Chondrocyte (in vitro differentiated cells): Measurements from ENCODE around the gene PDE9A. TPM values are rescaled to one million over a fixed set of nuclear protein-coding genes. Genes with fewer than 3 reads are reported as not detected.

Experiments used
- DNase-seq: peaks from one replicate; pipeline ENCODE4 v3.0.0; 2021; ENCODE audit warnings: mixed read lengths, low spot score
- H3K27ac Mint-ChIP-seq: one replicate; pipeline ENCODE4 v1.8.0; 2021; ENCODE audit warnings: mild to moderate bottlenecking, moderate library complexity, mixed read lengths; ENCODE audit not compliant: unreplicated experiment
- H3K27me3 Mint-ChIP-seq: 2 replicates; pipeline ENCODE4 v1.8.0; 2021; ENCODE audit warnings: low read depth, mixed read lengths
- H3K36me3 Mint-ChIP-seq: 2 replicates; pipeline ENCODE4 v1.8.0; 2021; ENCODE audit warnings: low read depth, mixed read lengths
- H3K4me1 Mint-ChIP-seq: 2 replicates; pipeline ENCODE4 v1.8.0; 2021; ENCODE audit warnings: low read depth, mild to moderate bottlenecking, mixed read lengths
- H3K4me3 Mint-ChIP-seq: one replicate; pipeline ENCODE4 v1.8.0; 2021; ENCODE audit warnings: mild to moderate bottlenecking, moderate library complexity, mixed read lengths; ENCODE audit not compliant: unreplicated experiment
- H3K9me3 Mint-ChIP-seq: 2 replicates; pipeline ENCODE4 v1.8.0; 2021; ENCODE audit warnings: low read depth, mixed read lengths
- total RNA-seq: library from RNA; stranded (reverse); gene quantifications from 3 replicates; pipeline ENCODE4 v1.2.1, GENCODE V29; 2021
- TF ChIP-seq, protein P1 (sequence below): fragments of 200-600 bp; sonication (generic); IDR thresholded peaks from 2 replicates; pipeline ENCODE4 v1.5.0; 2021; ENCODE audit warnings: antibody characterized with exemption, mild to moderate bottlenecking, moderate library complexity

PDE9A gene
- total RNA-seq, 1 donor from 2014 or later, result 0.60 TPM

DNA sequence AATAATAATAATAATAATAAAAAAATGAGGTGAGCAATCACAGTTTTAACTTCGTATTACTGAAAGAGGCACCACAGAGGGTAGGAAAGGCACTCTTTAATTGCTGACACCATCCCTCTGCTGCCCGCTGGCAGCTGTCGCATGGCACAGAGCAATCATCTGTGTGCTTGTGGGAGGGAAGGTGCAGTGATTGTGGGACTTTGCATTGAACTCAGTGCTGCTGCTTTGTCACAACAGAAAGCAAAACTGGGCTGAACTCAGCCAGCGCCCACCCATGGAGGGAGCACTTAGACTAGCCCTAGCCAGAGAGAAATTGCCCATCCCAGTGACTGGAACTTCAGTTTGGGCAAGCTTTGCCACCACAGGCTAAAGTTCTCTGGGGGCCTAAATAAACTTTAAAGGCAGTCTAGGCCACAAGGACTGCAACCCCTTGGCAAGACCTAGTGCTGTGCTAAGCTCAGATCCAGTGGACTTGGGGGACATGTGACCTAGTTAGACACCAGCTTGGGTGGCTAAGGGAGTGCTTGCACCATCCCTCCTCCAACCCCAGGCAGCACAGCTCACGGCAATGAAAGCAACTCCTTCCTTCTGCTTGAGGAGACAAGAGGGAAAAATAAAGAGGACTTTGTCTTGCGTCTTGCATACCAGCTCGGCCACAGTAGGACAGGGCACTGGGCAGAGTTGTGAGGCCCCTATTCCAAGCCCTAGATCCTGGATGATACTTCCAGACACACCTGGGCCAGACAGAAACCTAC lies 166.6 kb downstream of the PDE9A start:
- no peak overlapping the region for H3K4me3 Mint-ChIP-seq
- H3K4me1 Mint-ChIP-seq, result no peaks in the 10 kb centered on the region
- H3K27me3 Mint-ChIP-seq, result peaks cover 21% of the 10 kb centered on the region
- H3K9me3 Mint-ChIP-seq, result peaks cover under 1% of the 10 kb centered on the region
- no peak overlapping the region for H3K27ac Mint-ChIP-seq
- TF ChIP-seq, protein P1, sequence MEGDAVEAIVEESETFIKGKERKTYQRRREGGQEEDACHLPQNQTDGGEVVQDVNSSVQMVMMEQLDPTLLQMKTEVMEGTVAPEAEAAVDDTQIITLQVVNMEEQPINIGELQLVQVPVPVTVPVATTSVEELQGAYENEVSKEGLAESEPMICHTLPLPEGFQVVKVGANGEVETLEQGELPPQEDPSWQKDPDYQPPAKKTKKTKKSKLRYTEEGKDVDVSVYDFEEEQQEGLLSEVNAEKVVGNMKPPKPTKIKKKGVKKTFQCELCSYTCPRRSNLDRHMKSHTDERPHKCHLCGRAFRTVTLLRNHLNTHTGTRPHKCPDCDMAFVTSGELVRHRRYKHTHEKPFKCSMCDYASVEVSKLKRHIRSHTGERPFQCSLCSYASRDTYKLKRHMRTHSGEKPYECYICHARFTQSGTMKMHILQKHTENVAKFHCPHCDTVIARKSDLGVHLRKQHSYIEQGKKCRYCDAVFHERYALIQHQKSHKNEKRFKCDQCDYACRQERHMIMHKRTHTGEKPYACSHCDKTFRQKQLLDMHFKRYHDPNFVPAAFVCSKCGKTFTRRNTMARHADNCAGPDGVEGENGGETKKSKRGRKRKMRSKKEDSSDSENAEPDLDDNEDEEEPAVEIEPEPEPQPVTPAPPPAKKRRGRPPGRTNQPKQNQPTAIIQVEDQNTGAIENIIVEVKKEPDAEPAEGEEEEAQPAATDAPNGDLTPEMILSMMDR, result no peak
- no peaks in the 10 kb centered on the region for H3K36me3 Mint-ChIP-seq
- no peak for DNase-seq

DNA sequence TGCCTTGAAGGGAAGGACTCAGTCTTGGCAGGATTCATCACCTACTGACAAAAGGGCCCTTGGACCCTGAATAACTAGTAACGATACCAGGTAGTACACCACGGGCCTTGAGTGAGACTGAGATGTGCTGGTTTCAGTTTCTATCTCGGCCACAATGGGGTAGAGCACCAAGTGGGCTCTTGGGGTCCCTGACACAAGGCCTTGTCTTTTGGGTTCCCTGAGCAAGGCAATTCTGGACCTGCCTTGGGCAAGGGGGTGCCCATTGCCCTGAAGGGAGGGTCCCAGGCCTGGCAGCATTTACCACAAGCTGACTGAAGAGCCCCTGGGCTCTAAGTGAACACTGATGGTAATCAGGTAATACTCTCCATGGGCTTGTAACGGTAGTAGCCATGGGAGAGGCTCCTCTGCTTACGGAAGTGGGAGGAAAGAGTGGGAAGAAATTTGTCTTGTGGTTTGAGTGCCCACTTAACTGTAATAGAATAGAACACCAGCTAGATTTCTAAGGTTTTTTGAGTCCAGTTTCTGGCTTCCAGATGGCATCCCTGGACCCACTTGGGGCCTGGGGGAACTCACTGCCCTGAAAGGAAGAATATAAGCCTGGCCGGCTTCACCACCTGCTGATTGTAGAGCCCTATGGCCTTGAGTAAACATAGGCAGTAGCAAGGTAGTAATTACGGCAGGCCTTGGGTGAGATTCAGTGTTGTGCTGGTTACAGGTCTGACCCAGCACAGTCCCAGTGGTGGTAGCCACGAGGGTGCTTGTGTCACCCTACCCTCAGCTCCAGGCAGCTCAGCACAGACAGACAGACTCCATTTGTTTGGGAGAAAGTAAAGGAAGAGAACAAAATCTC lies 167.4 kb downstream of the PDE9A start:
- Mint-ChIP-seq H3K27me3 (peaks cover 29% of the 10 kb centered on the region), H3K9me3 (peaks cover 7% of the 10 kb centered on the region), H3K4me1 (no peaks in the 10 kb centered on the region), H3K27ac (no peak overlapping the region), H3K36me3 (peaks cover 2% of the 10 kb centered on the region), H3K4me3 (no peak overlapping the region)
- TF ChIP-seq, protein P1, result no peak
- DNase-seq, result no peak

Other genes starting within 250 kb of the PDE9A start
- gene UBASH3A, start 249.7 kb upstream of the PDE9A start, total RNA-seq, result not detected in 3 replicates
- 0.15 TPM in 1 of 3 replicates, not detected in the others for gene RSPH1, start 157.4 kb upstream of the PDE9A start, total RNA-seq
- 3.5 to 4.8 TPM (median 4.7 TPM) in 3 replicates for gene SLC37A1, start 139.8 kb upstream of the PDE9A start, total RNA-seq
- 9.6 to 12.2 TPM (median 11.5 TPM) in 3 replicates for gene WDR4, start 225.9 kb downstream of the PDE9A start, total RNA-seq
- 41.7 to 50.6 TPM (median 42.9 TPM) in 3 replicates for gene NDUFV3, start 239.7 kb downstream of the PDE9A start, total RNA-seq